Effector memory CD8-positive, alpha-beta T cell (primary cell): ENCODE data around the gene PRADC1.

Source experiments
- ATAC-seq: fragments of 150-1000 bp; cut with Tn5 transposase; replicated peaks from 2 replicates; pipeline ENCODE4 v1.10.0; 2021; ENCODE audit warnings: mild to moderate bottlenecking, moderate library complexity
- DNase-seq, 3 experiments: peaks; one replicate each; pipeline ENCODE4 v3.0.0; 2021
- H3K27ac Mint-ChIP-seq, 2 donors: one replicate each; pipeline ENCODE4 v1.8.0; 2022; ENCODE audit warnings: mild to moderate bottlenecking in 2 of 2, mixed read lengths in 2 of 2, moderate library complexity in 2 of 2
- H3K27me3 Mint-ChIP-seq, 2 donors: one replicate each; pipeline ENCODE4 v1.8.0; 2022; ENCODE audit warnings: mixed read lengths in 2 of 2
- H3K36me3 Mint-ChIP-seq: one replicate; pipeline ENCODE4 v1.8.0; 2022; ENCODE audit warnings: mild to moderate bottlenecking, moderate library complexity, mixed read lengths; ENCODE audit not compliant: insufficient read depth
- H3K4me1 Mint-ChIP-seq, 2 donors: one replicate each; pipeline ENCODE4 v1.8.0; 2022; ENCODE audit warnings: low read depth in 2 of 2, mixed read lengths in 2 of 2
- H3K4me3 Mint-ChIP-seq, 2 donors: one replicate each; pipeline ENCODE4 v1.8.0; 2022; ENCODE audit warnings: mild to moderate bottlenecking in 2 of 2, mixed read lengths in 2 of 2, moderate library complexity in 2 of 2
- H3K9me3 Mint-ChIP-seq, 2 donors: one replicate each; pipeline ENCODE4 v1.8.0; 2022; ENCODE audit warnings: mixed read lengths in 2 of 2

Gene PRADC1

GRCh38 chr2:73255007-73255644 lies 22.1 kb upstream of the PRADC1 start:
- H3K36me3 Mint-ChIP-seq, result peaks cover 18% of the 10 kb centered on the region
- peak overlapping the region; percentile 35 to 74 for H3K27ac Mint-ChIP-seq
- H3K27me3 Mint-ChIP-seq, result no peaks in the 10 kb centered on the region
- DNase-seq, result no peak
- H3K9me3 Mint-ChIP-seq, result no peaks in the 10 kb centered on the region
- no peak overlapping the region for H3K4me3 Mint-ChIP-seq
- no peak for ATAC-seq
- peaks cover 3 to 4% of the 10 kb centered on the region in 2 donors for H3K4me1 Mint-ChIP-seq

GRCh38 chr2:73254343-73255006 lies 21.4 kb upstream of the PRADC1 start:
- H3K4me3 Mint-ChIP-seq, result no peak overlapping the region
- no peaks in the 10 kb centered on the region for H3K9me3 Mint-ChIP-seq
- H3K4me1 Mint-ChIP-seq, result peaks cover 3 to 4% of the 10 kb centered on the region in 2 donors
- peak overlapping the region in 1 of 2 donors; percentile 35 for H3K27ac Mint-ChIP-seq
- DNase-seq (no peak), ATAC-seq (no peak)
- peaks cover 24% of the 10 kb centered on the region for H3K36me3 Mint-ChIP-seq
- no peaks in the 10 kb centered on the region for H3K27me3 Mint-ChIP-seq

GRCh38 chr2:73253901-73254300 lies 20.9 kb upstream of the PRADC1 start:
- H3K9me3 Mint-ChIP-seq, result no peaks in the 10 kb centered on the region
- H3K27me3 Mint-ChIP-seq, result no peaks in the 10 kb centered on the region
- ATAC-seq (no peak), DNase-seq (no peak)
- H3K36me3 Mint-ChIP-seq, result peaks cover 30% of the 10 kb centered on the region
- H3K27ac Mint-ChIP-seq, result peak overlapping the region; percentile 44 to 63
- peaks cover 3 to 4% of the 10 kb centered on the region in 2 donors for H3K4me1 Mint-ChIP-seq
- H3K4me3 Mint-ChIP-seq, result no peak overlapping the region

- Mint-ChIP-seq H3K4me1 (peaks cover 3 to 4% of the 10 kb centered on the region in 2 donors), H3K9me3 (no peaks in the 10 kb centered on the region), H3K4me3 (no peak overlapping the region), H3K36me3 (peaks cover 35% of the 10 kb centered on the region), H3K27ac (peak overlapping the region; percentile 44 to 63), H3K27me3 (no peaks in the 10 kb centered on the region)
- ATAC-seq (no peak), DNase-seq (no peak)
These were observed 20.4 kb upstream of the PRADC1 start for GRCh38 chr2:73253400-73253799.

GRCh38 chr2:73252238-73253027 lies 19.4 kb upstream of the PRADC1 start:
- Mint-ChIP-seq H3K4me3 (no peak overlapping the region), H3K4me1 (peaks cover 1 to 4% of the 10 kb centered on the region in 2 donors), H3K9me3 (no peaks in the 10 kb centered on the region), H3K27ac (no peak overlapping the region), H3K36me3 (peaks cover 45% of the 10 kb centered on the region), H3K27me3 (no peaks in the 10 kb centered on the region)
- no peak for ATAC-seq
- DNase-seq, result no peak

GRCh38 chr2:73250872-73251846 lies 18.1 kb upstream of the PRADC1 start:
- Mint-ChIP-seq H3K27me3 (no peaks in the 10 kb centered on the region), H3K27ac (no peak overlapping the region), H3K9me3 (no peaks in the 10 kb centered on the region), H3K4me1 (peaks cover 0 to 9% of the 10 kb centered on the region in 2 donors), H3K4me3 (no peak overlapping the region), H3K36me3 (peaks cover 57% of the 10 kb centered on the region)
- no peak for DNase-seq
- ATAC-seq, result no peak

- Mint-ChIP-seq H3K9me3 (no peaks in the 10 kb centered on the region), H3K4me1 (peaks cover 0 to 14% of the 10 kb centered on the region in 2 donors), H3K4me3 (no peak overlapping the region), H3K27ac (peak overlapping the region in 1 of 2 donors; percentile 13), H3K36me3 (peaks cover 63% of the 10 kb centered on the region), H3K27me3 (no peaks in the 10 kb centered on the region)
- ATAC-seq, result no peak
- DNase-seq, result no peak
These were observed 16.6 kb upstream of the PRADC1 start for GRCh38 chr2:73249636-73250035.

GRCh38 chr2:73246850-73247249 lies 13.8 kb upstream of the PRADC1 start:
- H3K9me3 Mint-ChIP-seq, result no peaks in the 10 kb centered on the region
- DNase-seq, result no peak
- H3K36me3 Mint-ChIP-seq, result peaks cover 79% of the 10 kb centered on the region
- no peaks in the 10 kb centered on the region for H3K27me3 Mint-ChIP-seq
- H3K4me1 Mint-ChIP-seq, result peaks cover 2 to 18% of the 10 kb centered on the region in 2 donors
- H3K4me3 Mint-ChIP-seq, result no peak overlapping the region
- no peak overlapping the region for H3K27ac Mint-ChIP-seq
- no peak for ATAC-seq

GRCh38 chr2:73244580-73244979 lies 11.5 kb upstream of the PRADC1 start:
- Mint-ChIP-seq H3K27me3 (no peaks in the 10 kb centered on the region), H3K36me3 (peaks cover 80% of the 10 kb centered on the region), H3K9me3 (no peaks in the 10 kb centered on the region), H3K4me1 (peaks cover 4 to 21% of the 10 kb centered on the region in 2 donors), H3K4me3 (no peak overlapping the region), H3K27ac (no peak overlapping the region)
- ATAC-seq (no peak), DNase-seq (no peak)

- H3K9me3 Mint-ChIP-seq, result no peaks in the 10 kb centered on the region
- peaks cover 8 to 26% of the 10 kb centered on the region in 2 donors for H3K4me1 Mint-ChIP-seq
- peaks cover 75% of the 10 kb centered on the region for H3K36me3 Mint-ChIP-seq
- no peak overlapping the region for H3K27ac Mint-ChIP-seq
- no peaks in the 10 kb centered on the region for H3K27me3 Mint-ChIP-seq
- H3K4me3 Mint-ChIP-seq, result no peak overlapping the region
- DNase-seq (no peak), ATAC-seq (no peak)
These were observed 11.0 kb upstream of the PRADC1 start for GRCh38 chr2:73243884-73244570.

- H3K27ac Mint-ChIP-seq, result peak overlapping the region; percentile 63 to 68
- peaks cover 47% of the 10 kb centered on the region for H3K36me3 Mint-ChIP-seq
- ATAC-seq (no peak), DNase-seq (no peak)
- H3K9me3 Mint-ChIP-seq, result no peaks in the 10 kb centered on the region
- H3K27me3 Mint-ChIP-seq, result no peaks in the 10 kb centered on the region
- H3K4me1 Mint-ChIP-seq, result peaks cover 28 to 38% of the 10 kb centered on the region in 2 donors
- no peak overlapping the region for H3K4me3 Mint-ChIP-seq
These were observed 6.7 kb upstream of the PRADC1 start for GRCh38 chr2:73239776-73240175.

- H3K4me1 Mint-ChIP-seq, result peaks cover 32 to 40% of the 10 kb centered on the region in 2 donors
- H3K27ac Mint-ChIP-seq, result peak overlapping the region; percentile 63 to 68
These were observed 5.9 kb upstream of the PRADC1 start for GRCh38 chr2:73238976-73239375.

More at GRCh38 chr2:73238976-73239375, 5.9 kb upstream of the PRADC1 start:
- no peak for DNase-seq
- no peaks in the 10 kb centered on the region for H3K9me3 Mint-ChIP-seq
- H3K27me3 Mint-ChIP-seq, result no peaks in the 10 kb centered on the region
- H3K4me3 Mint-ChIP-seq, result no peak overlapping the region
- peaks cover 51% of the 10 kb centered on the region for H3K36me3 Mint-ChIP-seq
- no peak for ATAC-seq
